ENCODE measurements around the gene MZF1. TPM values are rescaled to one million over a fixed set of nuclear protein-coding genes. Genes with fewer than 3 reads are reported as not detected.

Gene MZF1
- 27.4 and 27.6 TPM in 2 replicates for total RNA-seq

GRCh38 chr19:58572818-58573657 is at the start of gene MZF1:
Gene MZF1, minus strand, starts transcription at chr19:58573335. Its CDS starts 1,946 bp downstream, at chr19:58571389.

GRCh38 chr19:58558066-58558622 is 15.0 kb downstream of the MZF1 start, which contains the start of gene UBE2M:
Gene UBE2M, minus strand, starts transcription at chr19:58558611. Its CDS starts 230 bp downstream, at chr19:58558381.

GRCh38 chr19:58554494-58555368 is 18.4 kb downstream of the MZF1 start, which contains the start of gene CHMP2A:
Gene CHMP2A, minus strand, starts transcription at chr19:58555105. Its CDS starts 893 bp downstream, at chr19:58554212.

GRCh38 chr19:58543826-58544590 is 29.1 kb downstream of the MZF1 start, which contains the start of gene TRIM28:
Gene TRIM28, plus strand, starts transcription at chr19:58544064. Its CDS starts 694 bp downstream, at chr19:58544758.

GRCh38 chr19:58519355-58520256 is 53.5 kb downstream of the MZF1 start, which contains the start of gene ZBTB45:
Gene ZBTB45, minus strand, starts transcription at chr19:58519810. Its CDS starts 2,137 bp downstream, at chr19:58517673.

Small RNA genes within 50 kb of the gene (small RNA-seq; reads per million reads assigned to genes)
- gene MIR6807 (not detected), gene RN7SL525P (not detected)

Other genes starting within 250 kb of the MZF1 start
- 3.4 and 3.6 TPM in 2 replicates for gene ZSCAN22, start 246.3 kb downstream of the MZF1 start, total RNA-seq
- 3.2 and 9.2 TPM in 2 replicates for gene A1BG, start 219.8 kb downstream of the MZF1 start, total RNA-seq
- gene ZNF497, start 210.6 kb downstream of the MZF1 start, total RNA-seq, result 0.81 and 1.2 TPM in 2 replicates
- gene ZNF837, start 192.3 kb downstream of the MZF1 start, total RNA-seq, result 3.2 and 3.6 TPM in 2 replicates
- 1,108 and 1,201 TPM in 2 replicates for gene RPS5, start 186.1 kb downstream of the MZF1 start, total RNA-seq
- gene RNF225, start 177.7 kb downstream of the MZF1 start, total RNA-seq, result 0.32 TPM in 1 of 2 replicates, not detected in the other
- 15.8 and 18.3 TPM in 2 replicates for gene ZNF584, start 164.7 kb downstream of the MZF1 start, total RNA-seq
- 9.4 and 13.0 TPM in 2 replicates for gene ZNF132, start 133.2 kb downstream of the MZF1 start, total RNA-seq
- 12.1 and 12.5 TPM in 2 replicates for gene ZNF324B, start 121.7 kb downstream of the MZF1 start, total RNA-seq
- 23.9 and 24.3 TPM in 2 replicates for gene ZNF324, start 106.3 kb downstream of the MZF1 start, total RNA-seq
- 11.8 and 12.9 TPM in 2 replicates for gene ZNF446, start 97.0 kb downstream of the MZF1 start, total RNA-seq
- 3.8 and 4.9 TPM in 2 replicates for gene SLC27A5, start 61.3 kb downstream of the MZF1 start, total RNA-seq
- gene ZBTB45, start 53.5 kb downstream of the MZF1 start, total RNA-seq, result 9.4 and 12.3 TPM in 2 replicates
- 220 and 227 TPM in 2 replicates for gene TRIM28, start 29.3 kb downstream of the MZF1 start, total RNA-seq
- 70.1 and 97.5 TPM in 2 replicates for gene CHMP2A, start 18.2 kb downstream of the MZF1 start, total RNA-seq
- gene UBE2M, start 14.7 kb downstream of the MZF1 start, total RNA-seq, result 47.9 and 50.3 TPM in 2 replicates